Astrocyte (in vitro differentiated cells and primary cell): Measurements from ENCODE around the gene TWF2.

ENCODE experiments used
- EZH2 ChIP-seq: IDR thresholded peaks from 2 replicates; pipeline ENCODE4 v1.6.1; 2012; ENCODE audit warnings: mild to moderate bottlenecking, low read length, inconsistent platforms; ENCODE audit not compliant: insufficient read depth
- TF ChIP-seq, protein P1 (sequence below): IDR thresholded peaks from 2 replicates; pipeline ENCODE4 v1.5.1; 2011; ENCODE audit warnings: low read depth, mild to moderate bottlenecking, inconsistent platforms, low read length, moderate library complexity; ENCODE audit not compliant: insufficient read depth

DNA sequence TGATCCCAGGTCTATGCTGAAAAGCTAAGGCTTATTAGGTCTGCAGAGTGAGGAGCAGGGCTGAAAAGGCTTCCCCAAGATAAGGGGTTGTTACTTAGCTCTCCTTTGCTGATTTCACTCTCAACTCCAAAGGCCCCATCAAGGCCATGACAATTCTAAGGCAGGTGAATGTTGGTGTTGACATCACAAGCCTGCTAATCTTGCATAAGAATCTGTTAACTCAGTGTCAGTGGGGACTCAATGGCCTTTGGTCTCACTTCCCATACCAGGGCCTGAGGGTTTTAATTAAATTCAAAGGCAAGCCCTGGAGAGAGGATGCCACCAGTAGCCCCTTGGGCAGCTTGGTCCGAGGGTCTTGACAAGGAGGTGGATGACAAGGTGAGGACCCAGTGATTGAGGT is 50.4 kb downstream of the TWF2 start:
- TF ChIP-seq, protein P1, sequence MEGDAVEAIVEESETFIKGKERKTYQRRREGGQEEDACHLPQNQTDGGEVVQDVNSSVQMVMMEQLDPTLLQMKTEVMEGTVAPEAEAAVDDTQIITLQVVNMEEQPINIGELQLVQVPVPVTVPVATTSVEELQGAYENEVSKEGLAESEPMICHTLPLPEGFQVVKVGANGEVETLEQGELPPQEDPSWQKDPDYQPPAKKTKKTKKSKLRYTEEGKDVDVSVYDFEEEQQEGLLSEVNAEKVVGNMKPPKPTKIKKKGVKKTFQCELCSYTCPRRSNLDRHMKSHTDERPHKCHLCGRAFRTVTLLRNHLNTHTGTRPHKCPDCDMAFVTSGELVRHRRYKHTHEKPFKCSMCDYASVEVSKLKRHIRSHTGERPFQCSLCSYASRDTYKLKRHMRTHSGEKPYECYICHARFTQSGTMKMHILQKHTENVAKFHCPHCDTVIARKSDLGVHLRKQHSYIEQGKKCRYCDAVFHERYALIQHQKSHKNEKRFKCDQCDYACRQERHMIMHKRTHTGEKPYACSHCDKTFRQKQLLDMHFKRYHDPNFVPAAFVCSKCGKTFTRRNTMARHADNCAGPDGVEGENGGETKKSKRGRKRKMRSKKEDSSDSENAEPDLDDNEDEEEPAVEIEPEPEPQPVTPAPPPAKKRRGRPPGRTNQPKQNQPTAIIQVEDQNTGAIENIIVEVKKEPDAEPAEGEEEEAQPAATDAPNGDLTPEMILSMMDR = no peak
- TF ChIP-seq EZH2 = no peak
